ES-I3 (cell line): ENCODE measurements around the gene GLB1L.

Experiments used
- H3K36me3 ChIP-seq: 2 replicates; pipeline ENCODE4 v1.6.1; 2013; ENCODE audit warnings: mild to moderate bottlenecking, low read length, control low read depth, moderate library complexity; ENCODE audit not compliant: insufficient read depth
- H3K4me1 ChIP-seq: 2 replicates; pipeline ENCODE4 v1.6.1; 2013; ENCODE audit warnings: mild to moderate bottlenecking, control low read depth, low read length; ENCODE audit not compliant: insufficient read depth
- H3K9ac ChIP-seq: 2 replicates; pipeline ENCODE4 v1.6.1; 2013; ENCODE audit warnings: low read depth, mild to moderate bottlenecking, low read length, moderate library complexity
- H3K9me3 ChIP-seq: 2 replicates; pipeline ENCODE4 v1.6.1; 2013; ENCODE audit warnings: mild to moderate bottlenecking, low read length, moderate library complexity; ENCODE audit not compliant: control insufficient read depth, insufficient read depth

Gene GLB1L

DNA sequence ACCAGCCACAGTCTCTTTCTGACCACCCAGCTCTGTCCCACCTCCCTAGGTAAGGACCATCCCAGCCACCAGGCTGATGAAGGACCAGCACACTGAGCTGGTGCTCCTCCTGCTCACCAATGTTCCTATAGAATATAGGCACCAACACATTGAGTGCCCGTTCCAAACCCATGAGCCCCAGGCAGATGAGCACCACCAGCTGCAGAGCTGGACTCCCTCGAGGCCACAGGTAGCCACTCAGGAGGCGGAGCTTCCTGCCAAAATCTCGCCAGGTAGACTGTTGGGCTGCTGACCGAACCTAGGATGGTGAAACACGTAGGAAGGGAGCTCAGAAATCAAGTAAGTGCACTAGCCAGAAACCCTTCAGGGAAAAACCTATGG lies 28.7 kb downstream of the GLB1L start:
- Histone ChIP-seq H3K9me3 (no peaks in the 10 kb centered on the region), H3K9ac (no peak overlapping the region), H3K36me3 (peaks cover 8% of the 10 kb centered on the region), H3K4me1 (peaks cover 13% of the 10 kb centered on the region; the same call in 1 of the 2 replicates)

DNA sequence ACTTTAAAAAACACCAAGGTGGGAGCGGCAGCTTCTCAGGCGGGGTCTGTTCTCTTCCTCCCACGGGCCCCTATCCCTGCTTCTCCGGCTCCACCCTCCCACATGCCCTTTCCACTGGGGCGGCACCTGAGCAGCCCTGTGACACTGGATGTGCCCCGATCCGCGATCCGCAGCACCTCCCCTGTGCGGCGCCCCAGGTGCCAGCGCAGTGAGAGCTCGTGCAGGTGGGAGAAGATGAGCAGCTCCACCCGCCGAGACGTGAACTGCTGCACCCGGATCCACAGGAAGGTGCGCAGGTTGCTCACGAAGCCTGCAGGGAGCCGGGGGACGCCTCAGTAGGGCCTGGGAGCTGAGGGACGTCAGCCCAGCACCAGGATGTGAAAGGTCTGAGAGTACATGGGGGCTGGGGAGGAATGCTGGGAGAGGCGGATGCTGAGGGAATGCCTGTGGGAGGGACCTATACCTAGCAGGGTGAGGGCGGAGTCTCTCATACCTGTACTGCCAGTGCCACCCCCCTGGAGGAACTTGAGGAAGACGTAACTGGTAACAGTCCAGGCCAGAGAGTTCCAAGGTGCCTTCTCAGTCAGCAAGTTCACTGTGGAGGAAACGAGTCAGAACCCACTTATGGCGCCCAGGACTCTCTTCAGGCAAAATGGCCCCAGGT lies 29.2 kb downstream of the GLB1L start:
- H3K9me3 ChIP-seq: no peaks in the 10 kb centered on the region
- H3K4me1 ChIP-seq: peaks cover 13% of the 10 kb centered on the region; the same call in 1 of the 2 replicates
- peaks cover 8% of the 10 kb centered on the region for H3K36me3 ChIP-seq
- H3K9ac ChIP-seq: no peak overlapping the region

DNA sequence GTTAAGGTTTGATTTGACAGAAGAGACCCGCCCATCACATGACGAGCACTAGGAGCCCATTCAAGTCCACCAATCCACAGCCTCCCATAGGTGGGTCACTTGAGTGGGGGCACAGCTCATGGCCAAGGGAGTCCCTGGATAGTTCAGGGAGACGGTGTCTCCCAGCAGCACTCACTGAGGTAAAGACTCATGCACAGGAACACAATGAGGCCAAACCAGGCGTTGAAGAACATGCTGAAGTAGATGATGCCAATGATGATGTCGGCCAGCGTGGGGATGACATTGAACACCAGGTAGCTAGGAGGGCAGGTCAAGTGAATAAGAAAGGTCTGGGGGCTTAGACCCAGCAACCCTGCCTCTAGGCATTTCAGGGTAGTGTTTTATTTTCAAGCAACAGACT lies 30.5 kb downstream of the GLB1L start:
- H3K9me3 ChIP-seq: no peaks in the 10 kb centered on the region
- H3K9ac ChIP-seq: no peak overlapping the region
- H3K36me3 ChIP-seq: peaks cover 8% of the 10 kb centered on the region
- peaks cover 13% of the 10 kb centered on the region; the same call in 1 of the 2 replicates for H3K4me1 ChIP-seq

DNA sequence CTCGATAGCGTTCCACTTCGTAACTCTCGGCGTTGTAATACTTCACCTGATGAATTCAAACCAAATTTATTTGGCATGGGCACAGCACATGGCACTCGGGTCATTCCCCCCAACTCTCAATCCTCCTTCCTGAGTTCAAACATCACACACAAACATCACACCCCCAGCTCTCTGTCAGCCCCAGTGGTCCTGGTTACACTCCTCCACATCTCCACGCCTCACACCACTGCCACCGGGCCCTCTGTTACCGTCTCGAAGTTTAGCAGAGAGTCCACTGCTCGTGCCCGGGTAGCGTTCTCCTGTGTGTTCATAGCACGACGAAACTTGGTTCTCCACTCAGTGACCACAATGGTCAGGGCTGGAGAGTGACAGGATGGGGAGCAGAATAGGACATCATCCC lies 31.1 kb downstream of the GLB1L start:
- peaks cover 10% of the 10 kb centered on the region; the same call in 1 of the 2 replicates for H3K4me1 ChIP-seq
- H3K9me3 ChIP-seq: no peaks in the 10 kb centered on the region
- peaks cover 8% of the 10 kb centered on the region for H3K36me3 ChIP-seq
- no peak overlapping the region for H3K9ac ChIP-seq

DNA sequence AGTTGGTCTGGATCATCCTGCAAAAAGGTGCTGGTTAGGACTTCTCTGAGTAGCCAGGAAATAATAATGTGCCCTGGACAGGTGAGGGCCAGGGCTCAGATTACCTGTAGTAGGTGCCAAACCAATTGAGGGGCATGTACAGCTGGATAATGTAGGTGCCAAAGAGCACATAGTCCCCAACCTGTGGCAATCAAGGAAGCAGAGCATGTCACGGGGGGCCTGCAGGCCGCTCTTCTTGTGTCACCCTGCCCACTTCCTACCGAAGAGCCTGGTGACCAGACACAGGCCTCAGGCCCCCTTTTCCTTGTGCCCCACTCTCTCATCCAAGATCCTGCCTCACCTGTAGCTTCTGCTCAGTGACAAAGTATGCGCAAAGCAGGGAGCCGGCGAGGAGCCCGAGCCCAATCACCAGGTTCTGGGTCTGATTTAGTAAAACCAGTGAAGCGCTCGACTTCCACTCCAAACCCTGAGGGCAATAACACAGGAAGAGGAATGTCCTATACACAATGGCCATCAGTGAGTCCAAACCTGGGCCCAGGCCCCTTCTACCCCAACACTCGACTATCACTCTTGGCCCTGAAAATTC lies 31.7 kb downstream of the GLB1L start:
- Histone ChIP-seq H3K36me3 (peaks cover 8% of the 10 kb centered on the region), H3K9ac (no peak overlapping the region), H3K9me3 (no peaks in the 10 kb centered on the region), H3K4me1 (peaks cover 8% of the 10 kb centered on the region; the same call in 1 of the 2 replicates)

DNA sequence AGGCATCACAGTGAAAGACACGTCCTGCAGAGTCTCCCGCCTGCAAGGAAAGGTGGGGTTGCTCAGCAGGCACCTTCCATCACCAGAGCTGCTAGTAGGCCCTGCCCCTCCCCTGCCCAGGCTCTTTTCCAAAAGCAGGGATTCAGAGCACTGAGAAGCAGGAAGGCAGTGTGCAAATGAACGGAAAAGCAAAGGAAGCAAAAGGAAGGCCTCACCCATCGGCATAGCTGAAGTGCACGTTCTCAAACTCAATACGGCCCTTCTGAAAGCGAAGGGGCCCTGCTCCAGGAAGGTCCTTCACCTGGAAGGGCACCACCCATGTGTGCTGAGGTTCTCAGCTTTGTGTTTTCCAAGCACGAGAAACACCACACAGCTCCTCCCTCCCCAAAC lies 32.2 kb downstream of the GLB1L start:
- peaks cover 8% of the 10 kb centered on the region for H3K36me3 ChIP-seq
- H3K4me1 ChIP-seq: peaks cover 8% of the 10 kb centered on the region; the same call in 1 of the 2 replicates
- no peaks in the 10 kb centered on the region for H3K9me3 ChIP-seq
- H3K9ac ChIP-seq: no peak overlapping the region

DNA sequence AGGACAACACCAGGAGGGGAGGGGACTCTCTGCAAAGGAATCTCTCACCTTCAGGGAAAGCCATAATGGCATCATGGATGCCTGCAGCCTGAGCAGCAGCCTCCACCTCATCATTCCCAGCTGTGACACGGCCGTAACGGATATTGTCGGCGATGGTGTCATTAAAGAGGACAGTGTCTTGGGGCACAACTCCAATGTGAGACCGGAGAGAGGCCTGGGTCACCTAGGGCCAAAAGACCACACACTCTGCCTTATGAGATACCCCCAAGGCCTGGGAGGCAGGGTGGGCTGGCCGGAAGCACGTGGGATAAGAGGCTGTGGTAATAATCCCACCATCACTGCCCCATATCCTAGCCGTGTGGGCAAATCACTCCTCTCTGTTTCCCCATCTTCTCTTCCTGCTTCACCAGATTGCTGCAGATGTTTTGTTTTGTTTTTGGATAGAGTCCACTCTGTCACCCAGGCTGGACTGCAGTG lies 34.3 kb downstream of the GLB1L start:
- no peaks in the 10 kb centered on the region for H3K9me3 ChIP-seq
- H3K9ac ChIP-seq: no peak overlapping the region
- peaks cover 5% of the 10 kb centered on the region; the same call in 1 of the 2 replicates for H3K4me1 ChIP-seq
- peaks cover 8% of the 10 kb centered on the region for H3K36me3 ChIP-seq

DNA sequence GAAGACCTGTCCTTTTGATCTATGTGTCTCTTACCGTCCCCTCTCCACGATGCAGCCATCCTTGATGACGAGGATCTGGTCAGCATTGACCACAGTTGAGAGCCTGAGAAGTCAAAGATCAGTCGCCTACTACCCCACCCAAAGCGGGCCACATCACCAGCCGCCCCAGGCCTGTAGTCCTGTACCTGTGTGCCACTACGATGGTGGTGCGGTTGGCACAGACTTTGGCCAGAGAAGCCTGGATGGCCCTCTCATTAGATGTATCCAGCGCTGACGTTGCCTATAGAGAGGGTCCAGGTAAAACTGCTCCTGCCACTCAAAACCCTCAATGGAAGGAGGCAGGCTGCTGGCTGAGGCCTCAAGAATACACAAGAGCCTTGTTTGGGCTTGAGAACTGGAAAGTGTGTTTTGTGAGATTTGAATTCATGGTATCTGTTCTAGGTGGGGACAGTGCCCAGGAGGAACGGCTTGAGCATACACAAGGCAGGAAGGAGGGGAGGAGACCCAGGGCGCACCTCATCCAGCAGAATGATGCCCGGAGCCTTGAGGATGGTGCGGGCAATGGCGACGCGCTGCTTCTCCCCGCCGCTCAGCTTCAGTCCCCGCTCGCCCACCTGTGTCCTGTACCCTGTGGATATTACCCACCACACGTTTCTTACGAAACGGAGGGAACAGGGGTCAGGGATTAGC lies 34.9 kb downstream of the GLB1L start:
- Histone ChIP-seq H3K9me3 (no peaks in the 10 kb centered on the region), H3K36me3 (peaks cover 8% of the 10 kb centered on the region), H3K4me1 (peaks cover 5% of the 10 kb centered on the region; the same call in 1 of the 2 replicates), H3K9ac (no peak overlapping the region)

DNA sequence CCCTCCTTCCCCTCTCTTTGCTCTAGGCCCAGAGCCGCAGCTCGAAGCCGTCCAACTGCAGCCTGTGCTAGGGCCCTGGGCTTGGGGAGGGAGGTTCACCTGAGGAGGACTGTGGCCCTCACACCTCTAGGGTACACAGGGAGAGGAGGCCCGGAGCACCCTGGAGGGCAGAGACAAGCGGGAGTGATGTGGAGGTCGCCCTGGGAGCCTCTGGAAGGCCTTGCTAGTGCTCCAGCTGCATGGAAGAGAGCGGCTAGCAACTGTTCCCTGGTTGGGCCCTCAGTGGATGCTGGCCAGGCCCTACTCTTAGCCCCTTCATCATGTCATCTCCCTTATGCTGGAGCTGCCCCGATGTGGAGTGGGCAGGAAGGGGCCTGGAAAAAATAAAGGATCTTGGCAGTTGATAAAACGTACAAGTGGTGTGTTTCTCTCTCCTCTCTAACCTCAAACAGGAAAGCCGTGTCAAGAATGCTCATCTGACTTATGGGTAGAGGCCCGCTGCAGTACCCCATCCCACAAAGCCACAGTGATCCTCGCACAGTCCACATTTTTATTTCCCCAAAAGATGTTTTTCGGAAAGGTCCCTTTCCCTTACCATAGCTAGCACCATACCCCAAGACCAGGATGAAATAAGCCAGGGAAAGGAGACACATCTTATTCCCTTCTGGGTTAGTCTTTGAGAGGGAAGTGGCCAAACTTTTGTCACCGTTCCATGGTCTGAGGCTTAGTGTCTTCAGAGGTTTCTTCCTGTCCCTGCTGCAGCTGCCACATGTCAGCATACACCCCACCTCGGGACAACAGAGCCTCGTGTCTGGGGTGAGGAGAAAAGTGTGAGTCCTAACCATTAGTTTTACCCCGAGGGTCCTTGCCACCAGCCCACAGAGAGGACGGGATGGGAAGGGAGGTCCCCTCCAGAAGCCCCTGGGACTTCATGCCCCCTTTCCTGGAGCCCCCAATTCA lies 35.7 kb downstream of the GLB1L start:
- no peak overlapping the region for H3K9ac ChIP-seq
- peaks cover 5% of the 10 kb centered on the region for H3K36me3 ChIP-seq
- H3K4me1 ChIP-seq: peaks cover 5% of the 10 kb centered on the region; the same call in 1 of the 2 replicates
- H3K9me3 ChIP-seq: no peaks in the 10 kb centered on the region

DNA sequence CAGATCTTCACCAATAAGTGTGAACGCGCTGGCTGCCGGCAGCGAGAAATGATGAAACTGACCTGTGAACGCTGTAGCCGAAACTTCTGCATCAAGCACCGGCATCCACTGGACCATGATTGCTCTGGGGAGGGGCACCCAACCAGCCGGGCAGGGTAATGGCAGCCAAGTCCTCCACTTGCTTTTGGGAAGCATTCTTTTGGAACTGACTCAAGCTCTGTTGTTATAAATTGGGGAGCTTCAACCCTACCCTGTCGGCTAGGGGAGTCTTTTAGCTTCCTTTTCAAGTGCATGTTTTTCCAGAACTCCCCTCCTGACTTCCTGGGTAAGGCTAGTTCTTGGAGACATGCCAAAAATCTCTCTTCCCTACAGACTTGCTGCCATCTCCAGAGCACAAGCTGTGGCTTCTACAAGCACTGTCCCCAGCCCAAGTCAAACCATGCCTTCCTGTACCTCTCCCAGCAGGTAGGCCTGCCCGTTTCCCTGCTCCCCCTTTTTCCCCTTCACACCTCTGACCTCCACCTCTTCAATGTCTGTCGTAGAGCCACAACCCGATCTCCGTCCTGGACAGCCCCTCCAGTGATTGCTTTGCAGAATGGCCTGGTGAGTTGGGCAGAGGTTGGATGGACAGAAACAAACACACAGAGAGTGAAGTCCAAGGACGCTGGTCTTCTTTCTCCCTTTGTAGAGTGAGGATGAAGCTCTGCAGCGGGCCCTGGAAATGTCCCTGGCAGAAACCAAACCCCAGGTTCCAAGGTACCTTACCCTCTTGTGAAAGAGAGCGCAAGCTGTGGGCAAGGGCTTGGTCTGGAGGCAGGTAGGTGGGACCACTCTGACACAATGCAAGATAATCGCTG lies 37.1 kb downstream of the GLB1L start:
- Histone ChIP-seq H3K4me1 (peaks cover 5% of the 10 kb centered on the region; the same call in 1 of the 2 replicates), H3K9ac (no peak overlapping the region), H3K36me3 (no peaks in the 10 kb centered on the region; the same call in 1 of the 2 replicates), H3K9me3 (no peaks in the 10 kb centered on the region)

DNA sequence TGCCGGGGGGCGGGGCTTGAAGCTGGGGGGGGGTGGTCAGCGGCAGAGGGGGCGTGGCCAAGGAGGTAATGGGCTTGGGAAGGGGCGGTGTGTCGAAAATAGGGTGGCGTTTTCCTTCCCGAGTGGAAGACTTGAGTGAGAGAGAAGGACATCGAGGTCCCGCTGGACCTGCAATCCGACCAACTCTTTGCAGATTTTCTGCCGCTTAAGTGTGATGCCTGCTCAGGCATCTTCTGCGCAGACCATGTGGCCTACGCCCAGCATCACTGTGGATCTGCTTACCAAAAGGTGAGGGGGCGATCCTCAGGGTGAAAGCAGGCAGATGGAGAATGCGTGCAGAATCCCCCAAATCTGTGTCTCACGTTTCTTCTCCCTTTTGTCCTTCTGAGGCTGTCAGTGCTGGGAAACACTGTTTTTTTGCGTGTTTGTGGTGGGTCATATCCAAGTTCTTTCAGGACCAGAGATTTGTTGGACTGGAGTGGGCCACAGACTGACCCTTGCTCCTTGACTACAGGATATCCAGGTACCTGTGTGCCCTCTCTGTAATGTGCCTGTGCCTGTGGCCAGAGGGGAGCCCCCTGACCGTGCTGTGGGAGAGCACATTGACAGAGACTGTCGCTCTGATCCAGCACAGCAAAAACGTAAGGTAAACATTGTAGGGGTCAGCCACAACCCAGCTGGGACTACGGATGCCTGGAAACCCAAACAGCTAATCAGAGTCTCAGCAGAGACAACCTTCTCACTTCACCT lies 37.9 kb downstream of the GLB1L start:
- peak overlapping the region; percentile 95 for H3K9ac ChIP-seq
- H3K9me3 ChIP-seq: no peaks in the 10 kb centered on the region
- no peaks in the 10 kb centered on the region; the same call in 1 of the 2 replicates for H3K36me3 ChIP-seq
- H3K4me1 ChIP-seq: peaks cover 5% of the 10 kb centered on the region; the same call in 1 of the 2 replicates

DNA sequence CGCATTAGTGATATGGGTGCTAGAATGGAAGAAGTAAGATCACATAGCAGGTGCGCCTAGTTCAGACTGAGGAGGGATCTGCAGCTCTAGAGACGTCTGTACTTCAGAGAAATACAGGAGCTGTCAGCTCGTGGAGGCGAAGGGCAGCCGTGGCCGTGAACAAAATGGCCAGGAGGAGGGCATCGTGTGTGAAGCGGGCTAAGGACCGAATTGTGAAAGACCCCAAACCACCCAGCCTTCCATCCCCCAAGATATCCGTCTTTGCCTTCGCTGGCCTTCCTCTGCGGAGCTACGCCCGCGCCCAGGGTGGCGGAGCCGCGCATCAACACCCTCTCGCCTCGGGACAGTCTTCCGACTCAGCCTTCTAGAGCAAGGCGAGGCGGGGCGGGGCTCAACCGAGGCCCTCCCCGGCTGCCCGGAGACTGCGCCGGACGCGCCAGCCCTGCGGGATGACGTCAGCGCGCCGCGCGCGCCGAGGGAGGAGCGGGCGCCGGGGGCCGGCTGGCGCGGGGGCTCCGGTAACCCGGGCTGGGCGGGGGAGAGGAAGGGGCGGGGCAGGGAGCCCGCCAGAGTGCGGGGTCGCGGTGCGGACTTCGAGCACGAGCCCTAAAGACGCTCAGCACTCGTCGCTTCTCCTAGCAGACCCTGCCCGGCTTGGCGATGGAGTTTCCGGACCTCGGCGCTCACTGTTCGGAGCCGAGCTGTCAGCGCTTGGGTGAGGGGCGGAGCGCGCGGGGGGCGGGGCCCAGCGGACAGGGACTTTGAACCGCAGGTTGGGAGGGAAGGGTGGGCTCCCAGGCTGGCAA lies 38.7 kb downstream of the GLB1L start, which contains the start of gene ZFAND2B:
Gene ZFAND2B (plus strand): TSS at position 455 of the 806 bp plus-strand sequence. CDS start 206 bp downstream, at position 661.
- H3K4me1 ChIP-seq: peaks cover 5% of the 10 kb centered on the region; the same call in 1 of the 2 replicates
- no peaks in the 10 kb centered on the region; the same call in 1 of the 2 replicates for H3K36me3 ChIP-seq
- H3K9me3 ChIP-seq: no peaks in the 10 kb centered on the region

More for the DNA sequence above, 38.7 kb downstream of the GLB1L start, which contains the start of gene ZFAND2B:
- peak within 1 kb of the TSS; percentile 95 for H3K9ac ChIP-seq
